MM.1S (cell line): ENCODE results near the gene RAB43.

Experiments used
- EZH2 ChIP-seq: fragments of 300-600 bp; sonication (generic); optimal IDR thresholded peaks from 2 replicates; pipeline ENCODE3; 2017; ENCODE audit warnings: low read depth, mild to moderate bottlenecking, antibody characterized with exemption, low read length, mixed read lengths
- EZH2phosphoT487 ChIP-seq: fragments of 300-600 bp; sonication (generic); IDR thresholded peaks from 2 replicates; pipeline ENCODE4 v1.6.1; 2018; ENCODE audit warnings: antibody characterized with exemption, low read length
- TF ChIP-seq, protein P1 (sequence below): fragments of 300-600 bp; sonication (generic); IDR thresholded peaks from 2 replicates; pipeline ENCODE4 v1.5.1; 2016; ENCODE audit warnings: antibody characterized with exemption, low read length, mixed read lengths

DNA sequence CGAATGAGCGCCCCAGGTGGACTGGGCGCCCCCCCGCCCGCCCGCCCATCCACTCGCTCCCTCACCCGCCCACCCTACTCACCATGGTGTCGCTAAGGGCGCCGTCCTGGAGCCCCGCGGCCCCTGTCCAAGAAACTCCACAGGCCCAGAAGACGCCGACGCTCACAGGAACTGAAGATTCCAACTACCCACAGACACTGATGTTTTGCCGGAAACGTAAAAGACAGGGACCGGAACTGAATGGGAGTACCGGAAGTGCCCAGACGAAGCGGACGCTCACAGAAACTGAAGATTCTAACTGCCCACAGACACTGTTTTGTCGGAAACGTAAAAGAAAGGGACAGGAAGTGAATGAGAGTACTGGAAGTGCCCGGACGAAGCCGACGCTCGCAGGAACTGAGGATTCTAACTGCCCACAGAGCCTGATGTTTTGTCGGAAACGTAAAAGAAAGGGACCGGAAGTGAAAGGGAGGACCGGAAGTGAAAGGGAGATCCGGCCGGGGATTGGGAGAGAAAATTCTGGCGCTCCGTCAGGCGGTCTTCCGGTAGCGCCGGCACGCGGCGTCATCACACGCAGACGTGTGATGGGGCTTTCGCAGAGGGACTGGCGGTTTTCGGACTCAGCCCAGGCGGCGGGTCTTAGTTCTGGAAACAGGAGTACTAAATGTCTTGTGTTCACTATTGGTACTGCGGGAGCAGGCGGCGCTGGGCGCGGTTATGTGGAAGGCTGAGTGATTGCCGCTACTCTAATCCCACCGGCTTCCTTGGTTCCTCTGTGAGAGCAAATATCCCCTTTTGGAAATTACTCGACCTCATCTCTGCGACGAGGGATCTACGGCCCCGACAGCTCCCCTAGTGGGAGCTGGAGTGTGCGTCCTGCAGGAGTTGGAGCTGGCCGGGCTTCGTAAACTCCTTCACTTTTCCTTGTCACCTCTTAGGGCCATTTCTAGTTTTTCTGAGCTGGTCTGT lies 39.6 kb upstream of the RAB43 start, which contains the start of gene ISY1:
- TF ChIP-seq, protein P1, sequence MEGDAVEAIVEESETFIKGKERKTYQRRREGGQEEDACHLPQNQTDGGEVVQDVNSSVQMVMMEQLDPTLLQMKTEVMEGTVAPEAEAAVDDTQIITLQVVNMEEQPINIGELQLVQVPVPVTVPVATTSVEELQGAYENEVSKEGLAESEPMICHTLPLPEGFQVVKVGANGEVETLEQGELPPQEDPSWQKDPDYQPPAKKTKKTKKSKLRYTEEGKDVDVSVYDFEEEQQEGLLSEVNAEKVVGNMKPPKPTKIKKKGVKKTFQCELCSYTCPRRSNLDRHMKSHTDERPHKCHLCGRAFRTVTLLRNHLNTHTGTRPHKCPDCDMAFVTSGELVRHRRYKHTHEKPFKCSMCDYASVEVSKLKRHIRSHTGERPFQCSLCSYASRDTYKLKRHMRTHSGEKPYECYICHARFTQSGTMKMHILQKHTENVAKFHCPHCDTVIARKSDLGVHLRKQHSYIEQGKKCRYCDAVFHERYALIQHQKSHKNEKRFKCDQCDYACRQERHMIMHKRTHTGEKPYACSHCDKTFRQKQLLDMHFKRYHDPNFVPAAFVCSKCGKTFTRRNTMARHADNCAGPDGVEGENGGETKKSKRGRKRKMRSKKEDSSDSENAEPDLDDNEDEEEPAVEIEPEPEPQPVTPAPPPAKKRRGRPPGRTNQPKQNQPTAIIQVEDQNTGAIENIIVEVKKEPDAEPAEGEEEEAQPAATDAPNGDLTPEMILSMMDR: peak; percentile 80
- TF ChIP-seq EZH2: no peak
- TF ChIP-seq EZH2phosphoT487: no peak
